HG03159 (cell line): ENCODE data around the gene PRKCB.
"Not testable (repeated sequence)": the region's sequence is repeated elsewhere in the genome, so short reads cannot be mapped to it uniquely, and the experiment has no call there.

Experiments
- ATAC-seq: cut with Tn5 transposase; IDR thresholded peaks from one replicate; pipeline ENCODE4 v1.9.1; 2021; ENCODE audit warnings: mild to moderate bottlenecking, moderate library complexity; ENCODE audit not compliant: unreplicated experiment

PRKCB gene

GRCh38 chr16:24151482-24151939 lies 315.7 kb downstream of the PRKCB start:
- ATAC-seq, result no peak

- ATAC-seq, result not testable (repeated sequence)
These were observed 316.3 kb downstream of the PRKCB start for GRCh38 chr16:24152048-24152447.

GRCh38 chr16:24152826-24153225 lies 317.0 kb downstream of the PRKCB start:
- ATAC-seq, result no peak

GRCh38 chr16:24156777-24157176 lies 321.0 kb downstream of the PRKCB start:
- no peak for ATAC-seq

GRCh38 chr16:24163935-24164334 lies 328.2 kb downstream of the PRKCB start:
- no peak for ATAC-seq

- no peak for ATAC-seq
These were observed 328.6 kb downstream of the PRKCB start for GRCh38 chr16:24164416-24164815.

- no peak for ATAC-seq
These were observed 329.5 kb downstream of the PRKCB start for GRCh38 chr16:24165273-24165672.

GRCh38 chr16:24166661-24167528 lies 331.1 kb downstream of the PRKCB start:
- ATAC-seq, result no peak

GRCh38 chr16:24168856-24169255 lies 333.1 kb downstream of the PRKCB start:
- ATAC-seq, result no peak

- no peak for ATAC-seq
These were observed 334.6 kb downstream of the PRKCB start for GRCh38 chr16:24170407-24170806.

- no peak for ATAC-seq
These were observed 338.7 kb downstream of the PRKCB start for GRCh38 chr16:24174504-24174903.

- no peak for ATAC-seq
These were observed 339.2 kb downstream of the PRKCB start for GRCh38 chr16:24174957-24175356.

- no peak for ATAC-seq
These were observed 342.7 kb downstream of the PRKCB start for GRCh38 chr16:24178496-24178895.

- no peak for ATAC-seq
These were observed 344.7 kb downstream of the PRKCB start for GRCh38 chr16:24180451-24180850.

- no peak for ATAC-seq
These were observed 352.3 kb downstream of the PRKCB start for GRCh38 chr16:24188021-24188542.

- no peak for ATAC-seq
These were observed 353.1 kb downstream of the PRKCB start for GRCh38 chr16:24188751-24189318.

- ATAC-seq, result no peak
These were observed 354.2 kb downstream of the PRKCB start for GRCh38 chr16:24189941-24190340.

- ATAC-seq, result no peak
These were observed 356.2 kb downstream of the PRKCB start for GRCh38 chr16:24191876-24192402.

- ATAC-seq, result no peak
These were observed 359.4 kb downstream of the PRKCB start for GRCh38 chr16:24195221-24195620.

- no peak for ATAC-seq
These were observed 363.2 kb downstream of the PRKCB start for GRCh38 chr16:24198807-24199533.

GRCh38 chr16:24203675-24204074 lies 367.9 kb downstream of the PRKCB start:
- ATAC-seq, result no peak
